NCI-H345 treated with DMSO at 0.1 percent for 48 hours (cell line): Measurements from ENCODE around the gene CDH18.

Experiments
- DNase-seq: peaks from one replicate; lab custom pipeline; 2025; ENCODE audit not compliant: unreplicated experiment; lab: John Stamatoyannopoulos, UW

Gene CDH18

GRCh38 chr5:19492861-19493260, 495.1 kb downstream of the CDH18 start:
- no peak for DNase-seq

GRCh38 chr5:19488786-19489185, 499.2 kb downstream of the CDH18 start:
- DNase-seq: no peak

- no peak for DNase-seq
These were observed 500.5 kb downstream of the CDH18 start for GRCh38 chr5:19487480-19487879.

- DNase-seq: no peak
These were observed 508.4 kb downstream of the CDH18 start for GRCh38 chr5:19479562-19479961.

- DNase-seq: no peak
These were observed 526.0 kb downstream of the CDH18 start for GRCh38 chr5:19462019-19462418.

- no peak for DNase-seq
These were observed 563.5 kb downstream of the CDH18 start for GRCh38 chr5:19424506-19424905.
